ENCODE results near the gene FNDC3B.

DNA sequence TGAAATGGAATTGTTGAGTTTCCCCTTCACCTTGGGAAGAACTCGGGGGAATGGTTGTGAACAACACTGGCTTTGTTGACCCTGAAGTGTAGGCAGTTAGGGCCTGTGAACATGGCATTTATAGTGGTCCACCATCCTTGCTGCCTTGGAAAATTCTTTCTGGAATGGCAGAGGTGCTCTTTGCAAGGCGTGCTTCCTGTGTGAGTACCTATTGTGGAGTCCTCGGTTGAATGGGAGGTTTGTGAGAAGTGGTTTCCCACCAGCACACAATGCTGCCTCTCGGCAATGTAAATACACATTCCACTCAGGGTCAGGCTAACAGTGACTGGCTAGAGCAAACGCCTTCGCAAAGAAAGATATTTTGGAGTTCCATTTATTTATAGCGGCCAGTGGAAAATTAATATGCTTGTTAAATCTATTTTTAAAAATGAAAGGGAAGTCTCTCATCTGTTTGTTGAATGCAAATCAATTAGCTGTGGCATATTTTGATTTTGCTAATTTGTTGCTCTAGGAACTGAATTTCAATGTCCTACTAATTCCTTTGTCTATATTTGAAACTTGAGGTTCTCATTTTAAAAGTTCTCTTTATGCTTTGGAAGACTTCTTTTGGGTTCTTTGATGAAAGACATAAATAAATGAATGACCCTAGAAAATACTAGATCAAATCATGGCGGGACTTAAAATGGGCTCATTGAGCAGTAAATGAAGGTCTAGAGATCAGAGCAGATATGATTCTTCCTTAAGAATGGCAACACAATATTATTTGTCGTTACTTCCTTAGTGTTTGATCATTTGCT, 59.5 kb downstream of the FNDC3B start:
- no peak for TF ChIP-seq CTCF (IDR thresholded peaks at IDR 0.05)
- TF ChIP-seq POLR2A (IDR thresholded peaks at IDR 0.05) = no peak
- TF ChIP-seq POLR2AphosphoS5 (IDR thresholded peaks at IDR 0.05) = no peak
- no peak for TF ChIP-seq EP300 (IDR thresholded peaks at IDR 0.05)
